Measurements from ENCODE around the gene C10orf71. TPM values are rescaled to one million over a fixed set of nuclear protein-coding genes. Genes with fewer than 3 reads are reported as not detected.

C10orf71 gene
- total RNA-seq, 1 experiment from 2014 or later = not detected

- H3K4me3 ChIP-seq (ENCODE audit: low read depth in 2 of 2, low read length in 2 of 2) = no peak overlapping the region
- no peak for DNase-seq (ENCODE audit: low read depth, low spot score)
- H3K27me3 ChIP-seq (ENCODE audit: control insufficient read depth, insufficient read depth, low read length) = peaks cover 11% of the 10 kb centered on the region
- ChIA-PET POLR2A (interaction anchor here (0.7 kb wide), 1 partner anchor 12 kb away, joined by 3 read pairs; no protein-coding TSS in a partner anchor), CTCF (no interaction called here)
- in situ Hi-C loops (cut with HindIII; ENCODE audit: low pct_unique_long_range_greater_than_20kb, low sequenced_read_pairs) = no loop called here
- no peak for TF ChIP-seq REST (IDR thresholded peaks at IDR 0.05; ENCODE audit: insufficient read depth in 1 of 2, low read depth in 2 of 2, low read length in 1 of 2)
- no peak for TF ChIP-seq CTCF (IDR thresholded peaks at IDR 0.05)
- TF ChIP-seq SIN3A (IDR thresholded peaks at IDR 0.05; ENCODE audit: borderline replicate concordance, insufficient read depth, low read depth, low read length) = no peak
- TF ChIP-seq TCF7L2 (IDR thresholded peaks at IDR 0.05; ENCODE audit: low read depth, low read length) = no peak
- TF ChIP-seq POLR2AphosphoS5 (IDR thresholded peaks at IDR 0.05; ENCODE audit: low read depth, low read length) = no peak
- no peak overlapping the region for H3K27ac ChIP-seq (ENCODE audit: low read length)
- no peak for ATAC-seq
- no TSS peak for BruUV-seq (replicated peaks)
- intact Hi-C loops (cut with micrococcal nuclease; ENCODE audit: unreplicated experiment) = loop anchor here (10.0 kb wide), 1 partner anchor 466 kb away; no protein-coding TSS in a partner anchor
- no peaks in the 10 kb centered on the region for H3K4me1 ChIP-seq (ENCODE audit: control insufficient read depth, insufficient read depth, low read length)
- no peaks in the 10 kb centered on the region for H3K9me3 ChIP-seq (ENCODE audit: control insufficient read depth, insufficient read depth, low read depth, low read length)
- no peaks in the 10 kb centered on the region for H3K36me3 ChIP-seq (ENCODE audit: control insufficient read depth, insufficient read depth, low read length)
Measured at GRCh38 chr10:49370326-49371100, 71.5 kb downstream of the C10orf71 start.

DNA sequence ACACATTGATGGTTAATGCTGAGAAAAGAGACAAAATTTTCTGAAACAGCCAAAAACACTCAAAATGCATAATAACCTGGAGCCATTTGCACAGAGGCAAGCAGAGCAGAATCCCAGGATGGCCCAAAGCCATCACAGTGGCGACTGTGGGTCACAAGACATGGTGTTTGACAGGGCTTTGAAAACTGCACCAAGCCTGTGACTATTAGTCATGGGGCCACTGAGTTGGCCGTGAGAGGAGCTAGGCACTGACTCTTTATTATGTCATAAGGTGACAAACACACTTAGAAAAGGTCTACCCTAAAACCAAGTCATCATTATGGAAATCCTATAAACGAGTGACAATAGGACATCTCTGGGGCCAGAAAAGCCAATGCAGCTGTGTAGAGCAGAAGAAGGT, 73.0 kb downstream of the C10orf71 start:
- TF ChIP-seq REST (IDR thresholded peaks at IDR 0.05; ENCODE audit: insufficient read depth in 1 of 2, low read depth in 2 of 2, low read length in 1 of 2) (no peak), TCF7L2 (IDR thresholded peaks at IDR 0.05; ENCODE audit: low read depth, low read length) (no peak), POLR2AphosphoS5 (IDR thresholded peaks at IDR 0.05; ENCODE audit: low read depth, low read length) (no peak)
- intact Hi-C loops (cut with micrococcal nuclease; ENCODE audit: unreplicated experiment) (loop anchor here (10.0 kb wide), 1 partner anchor 467 kb away; no protein-coding TSS in a partner anchor), in situ Hi-C loops (cut with HindIII; ENCODE audit: low pct_unique_long_range_greater_than_20kb, low sequenced_read_pairs) (no loop called here)
- Histone ChIP-seq H3K36me3 (ENCODE audit: control insufficient read depth, insufficient read depth, low read length) (no peaks in the 10 kb centered on the region), H3K4me3 (ENCODE audit: low read depth in 2 of 2, low read length in 2 of 2) (no peak overlapping the region), H3K9me3 (ENCODE audit: control insufficient read depth, insufficient read depth, low read depth, low read length) (no peaks in the 10 kb centered on the region), H3K27ac (ENCODE audit: low read length) (no peak overlapping the region), H3K27me3 (ENCODE audit: control insufficient read depth, insufficient read depth, low read length) (peaks cover 13% of the 10 kb centered on the region), H3K4me1 (ENCODE audit: control insufficient read depth, insufficient read depth, low read length) (no peaks in the 10 kb centered on the region)
- DNase-seq (ENCODE audit: low read depth, low spot score) (peak; percentile 20), ATAC-seq (no peak)
- ChIA-PET CTCF (no interaction called here), POLR2A (no interaction called here)
- BruUV-seq (replicated peaks) = no TSS peak
